Activated naive CD4-positive, alpha-beta T cell treated with anti-CD3 and anti-CD28 coated beads, Interleukin-2, amount 10 ng/mL, durations not matched to agents 5 hours and 36 hours (primary cell): ENCODE results near the gene MTFP1. TPM values are rescaled to one million over a fixed set of nuclear protein-coding genes. Genes with fewer than 3 reads are reported as not detected.

Experiments used
- total RNA-seq, 2 experiments: library from RNA; stranded (reverse); gene quantifications; one replicate each; pipeline ENCODE4 v1.2.3, GENCODE V29; 2021

The MTFP1 gene
- 10 to 100 TPM; 51.7 to 55.4 TPM for total RNA-seq

GRCh38 chr22:30425616-30426387, at the start of gene MTFP1:
MTFP1 (plus strand) TSS chr22:30425768; CDS start chr22:30425880, 112 bp downstream.

GRCh38 chr22:30386960-30387827, 38.4 kb upstream of the MTFP1 start, which contains the start of gene RNF215:
RNF215 (minus strand) TSS chr22:30387411; CDS start chr22:30387313, 98 bp downstream.

GRCh38 chr22:30396871-30397655, 28.5 kb upstream of the MTFP1 start, which contains the start of gene SEC14L2:
SEC14L2 (plus strand) TSS chr22:30397018; CDS start chr22:30397117, 99 bp downstream.

GRCh38 chr22:30471616-30472318, 46.2 kb downstream of the MTFP1 start, which contains the start of gene SEC14L3:
SEC14L3 (minus strand) TSS chr22:30472017; CDS start chr22:30471958, 59 bp downstream.

Other genes with a start within 250 kb of the MTFP1 start
- gene LIF, start 179.0 kb upstream of the MTFP1 start, total RNA-seq = 100 to 1,000 TPM; 100 to 102 TPM
- 10 to 100 TPM; 72.0 to 74.5 TPM for gene OSM, start 158.9 kb upstream of the MTFP1 start, total RNA-seq
- 10 to 100 TPM; 19.4 to 20.0 TPM for gene CASTOR1, start 136.3 kb upstream of the MTFP1 start, total RNA-seq
- 10 to 100 TPM; 50.4 to 50.9 TPM for gene TBC1D10A, start 98.8 kb upstream of the MTFP1 start, total RNA-seq
- gene SF3A1, start 68.9 kb upstream of the MTFP1 start, total RNA-seq = 100 to 1,000 TPM; 217 to 233 TPM
- 1 to 10 TPM; 3.3 to 4.2 TPM for gene CCDC157, start 68.8 kb upstream of the MTFP1 start, total RNA-seq
- 1 to 10 TPM; 8.6 to 9.2 TPM for gene RNF215, start 38.4 kb upstream of the MTFP1 start, total RNA-seq
- 1 to 10 TPM; 7.7 to 9.4 TPM for gene SEC14L2, start 28.8 kb upstream of the MTFP1 start, total RNA-seq
- under 1 TPM in 1 of 2 experiments, not detected in 1; 0.10 TPM for gene SEC14L3, start 46.2 kb downstream of the MTFP1 start, total RNA-seq
- not detected for gene SEC14L4, start 79.9 kb downstream of the MTFP1 start, total RNA-seq
- gene SEC14L6, start 121.0 kb downstream of the MTFP1 start, total RNA-seq = not detected
- gene GAL3ST1, start 148.9 kb downstream of the MTFP1 start, total RNA-seq = not detected
- gene PES1, start 166.1 kb downstream of the MTFP1 start, total RNA-seq = 10 to 100 TPM; 55.2 to 55.6 TPM
- gene TCN2, start 181.4 kb downstream of the MTFP1 start, total RNA-seq = under 1 TPM; 0.23 to 0.24 TPM
- gene SLC35E4, start 210.0 kb downstream of the MTFP1 start, total RNA-seq = 1 to 10 TPM; 2.0 TPM
- 1 to 10 TPM; 8.0 to 8.8 TPM for gene DUSP18, start 242.1 kb downstream of the MTFP1 start, total RNA-seq